ENCODE results near the gene FBXL2. TPM values are rescaled to one million over a fixed set of nuclear protein-coding genes. Genes with fewer than 3 reads are reported as not detected.

The FBXL2 gene
- total and polyA plus RNA-seq, 2 of the 8 experiments (the other 6 are each of a cell fraction or from before 2014, with no cell fraction given) = 3.1 to 5.4 TPM

GRCh38 chr3:33426068-33426467 is 148.8 kb downstream of the FBXL2 start (continued):
- TF ChIP-seq CHD7 (IDR thresholded peaks at IDR 0.05; ENCODE audit: insufficient replicate concordance, low read length) (peak; percentile 95), ATF2 (IDR thresholded peaks at IDR 0.05; ENCODE audit: low read length) (no peak; the same call in 1 of the 2 replicates), RXRA (IDR thresholded peaks at IDR 0.05; ENCODE audit: insufficient read depth, low read depth, low read length) (no peak), GABPA (IDR thresholded peaks at IDR 0.05; ENCODE audit: borderline replicate concordance, insufficient read depth, low read length) (no peak), MAFK (IDR thresholded peaks at IDR 0.05; ENCODE audit: low read depth, low read length) (no peak), NRF1 (IDR thresholded peaks at IDR 0.05; ENCODE audit: low read depth, low read length) (no peak), EP300 (IDR thresholded peaks at IDR 0.05; ENCODE audit: borderline replicate concordance in 1 of 2, low read depth in 2 of 2, low read length in 2 of 2) (peak in 1 of 2 experiments; percentile 59; a peak in 1 of 3 replicates)
- TF ChIP-seq, protein P1, sequence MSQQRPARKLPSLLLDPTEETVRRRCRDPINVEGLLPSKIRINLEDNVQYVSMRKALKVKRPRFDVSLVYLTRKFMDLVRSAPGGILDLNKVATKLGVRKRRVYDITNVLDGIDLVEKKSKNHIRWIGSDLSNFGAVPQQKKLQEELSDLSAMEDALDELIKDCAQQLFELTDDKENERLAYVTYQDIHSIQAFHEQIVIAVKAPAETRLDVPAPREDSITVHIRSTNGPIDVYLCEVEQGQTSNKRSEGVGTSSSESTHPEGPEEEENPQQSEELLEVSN (IDR thresholded peaks at IDR 0.05) = no peak

Measured in H1 (cell line).